Measurements from ENCODE around the gene MBP. TPM values are rescaled to one million over a fixed set of nuclear protein-coding genes. Genes with fewer than 3 reads are reported as not detected.
"Not testable (repeated sequence)": the region's sequence is repeated elsewhere in the genome, so short reads cannot be mapped to it uniquely, and the experiment has no call there.

Gene MBP
- total RNA-seq, 1 experiment from 2014 or later, result 0.24 TPM

GRCh38 chr18:76992226-76993084 is 140.1 kb downstream of the MBP start:
- DNase-seq (ENCODE audit: low read depth), result no peak

GRCh38 chr18:76991021-76991688 is 141.4 kb downstream of the MBP start:
- DNase-seq (ENCODE audit: low read depth), result no peak

- not testable (repeated sequence) for DNase-seq (ENCODE audit: low read depth)
Observed at GRCh38 chr18:76990343-76991020, 142.1 kb downstream of the MBP start.

GRCh38 chr18:76989647-76990190 is 142.9 kb downstream of the MBP start:
- no peak for DNase-seq (ENCODE audit: low read depth)

- no peak for DNase-seq (ENCODE audit: low read depth)
Observed at GRCh38 chr18:76988827-76989646, 143.5 kb downstream of the MBP start.

- no peak for DNase-seq (ENCODE audit: low read depth)
Observed at GRCh38 chr18:76988031-76988826, 144.4 kb downstream of the MBP start.

GRCh38 chr18:76986406-76986805 is 146.2 kb downstream of the MBP start:
- no peak for DNase-seq (ENCODE audit: low read depth)

GRCh38 chr18:76985951-76986236 is 146.7 kb downstream of the MBP start:
- no peak for DNase-seq (ENCODE audit: low read depth)

- DNase-seq (ENCODE audit: low read depth), result no peak
Observed at GRCh38 chr18:76985156-76985950, 147.2 kb downstream of the MBP start.

- no peak for DNase-seq (ENCODE audit: low read depth)
Observed at GRCh38 chr18:76984193-76985155, 148.1 kb downstream of the MBP start.

GRCh38 chr18:76983613-76984051 is 149.0 kb downstream of the MBP start:
- DNase-seq (ENCODE audit: low read depth), result no peak

GRCh38 chr18:76982841-76983583 is 149.6 kb downstream of the MBP start:
- peak; percentile 73 for DNase-seq (ENCODE audit: low read depth)

GRCh38 chr18:76982038-76982437 is 150.5 kb downstream of the MBP start:
- DNase-seq (ENCODE audit: low read depth), result no peak

- DNase-seq (ENCODE audit: low read depth), result no peak
Observed at GRCh38 chr18:76981396-76981968, 151.1 kb downstream of the MBP start.

- no peak for DNase-seq (ENCODE audit: low read depth)
Observed at GRCh38 chr18:76980663-76981395, 151.8 kb downstream of the MBP start.

- no peak for DNase-seq (ENCODE audit: low read depth)
Observed at GRCh38 chr18:76979906-76980305, 152.7 kb downstream of the MBP start.

Data from HT1080 (cell line).